IPS-15b (cell line): ENCODE measurements around the gene ATP1A2.
A peak's percentile ranks its signal among the peaks of the same experiment; 100 is the strongest.
"Not testable (repeated sequence)": the region's sequence is repeated elsewhere in the genome, so short reads cannot be mapped to it uniquely, and the experiment has no call there.

Experiments
- H3K27me3 ChIP-seq: one replicate; pipeline ENCODE4 v1.6.1; 2013; ENCODE audit warnings: low read length; ENCODE audit not compliant: control insufficient read depth, insufficient read depth
- H3K36me3 ChIP-seq: one replicate; pipeline ENCODE4 v1.6.1; 2013; ENCODE audit warnings: low read length; ENCODE audit not compliant: control insufficient read depth, insufficient read depth
- H3K4me1 ChIP-seq: one replicate; pipeline ENCODE4 v1.6.1; 2013; ENCODE audit warnings: mild to moderate bottlenecking, low read length; ENCODE audit not compliant: control insufficient read depth, insufficient read depth
- H3K4me3 ChIP-seq: one replicate; pipeline ENCODE4 v1.5.1; 2013; ENCODE audit warnings: low read depth, low read length
- H3K9ac ChIP-seq: one replicate; pipeline ENCODE4 v1.6.1; 2013; ENCODE audit warnings: low read depth, mild to moderate bottlenecking, low read length
- H3K9me3 ChIP-seq: one replicate; pipeline ENCODE4 v1.6.1; 2013; ENCODE audit warnings: mild to moderate bottlenecking, low read length; ENCODE audit not compliant: control insufficient read depth, insufficient read depth

The ATP1A2 gene

DNA sequence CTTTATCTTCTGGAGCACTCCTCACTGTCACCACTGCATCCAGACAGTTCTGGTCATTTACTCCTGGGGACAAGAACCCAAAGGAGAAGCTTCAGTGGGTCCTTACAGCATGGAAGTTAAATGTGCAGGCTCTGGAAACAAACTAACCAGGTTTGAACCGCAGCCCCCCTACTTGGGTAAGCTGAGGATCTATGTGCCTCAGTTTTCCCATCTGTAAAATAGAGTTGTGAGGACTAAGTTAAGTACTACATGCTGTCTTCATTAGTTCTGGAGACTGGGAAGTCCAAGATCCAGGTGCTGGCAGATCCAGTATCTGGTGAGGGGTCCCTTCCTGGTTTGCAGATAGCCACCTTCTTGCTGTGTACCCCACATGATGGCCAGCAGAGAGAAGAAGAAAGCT is 8.0 kb upstream of the ATP1A2 start:
- no peak overlapping the region for H3K4me3 ChIP-seq
- H3K9ac ChIP-seq, result no peak overlapping the region
- H3K27me3 ChIP-seq, result no peaks in the 10 kb centered on the region
- H3K36me3 ChIP-seq, result no peaks in the 10 kb centered on the region
- H3K9me3 ChIP-seq, result no peaks in the 10 kb centered on the region
- peaks cover 9% of the 10 kb centered on the region for H3K4me1 ChIP-seq

DNA sequence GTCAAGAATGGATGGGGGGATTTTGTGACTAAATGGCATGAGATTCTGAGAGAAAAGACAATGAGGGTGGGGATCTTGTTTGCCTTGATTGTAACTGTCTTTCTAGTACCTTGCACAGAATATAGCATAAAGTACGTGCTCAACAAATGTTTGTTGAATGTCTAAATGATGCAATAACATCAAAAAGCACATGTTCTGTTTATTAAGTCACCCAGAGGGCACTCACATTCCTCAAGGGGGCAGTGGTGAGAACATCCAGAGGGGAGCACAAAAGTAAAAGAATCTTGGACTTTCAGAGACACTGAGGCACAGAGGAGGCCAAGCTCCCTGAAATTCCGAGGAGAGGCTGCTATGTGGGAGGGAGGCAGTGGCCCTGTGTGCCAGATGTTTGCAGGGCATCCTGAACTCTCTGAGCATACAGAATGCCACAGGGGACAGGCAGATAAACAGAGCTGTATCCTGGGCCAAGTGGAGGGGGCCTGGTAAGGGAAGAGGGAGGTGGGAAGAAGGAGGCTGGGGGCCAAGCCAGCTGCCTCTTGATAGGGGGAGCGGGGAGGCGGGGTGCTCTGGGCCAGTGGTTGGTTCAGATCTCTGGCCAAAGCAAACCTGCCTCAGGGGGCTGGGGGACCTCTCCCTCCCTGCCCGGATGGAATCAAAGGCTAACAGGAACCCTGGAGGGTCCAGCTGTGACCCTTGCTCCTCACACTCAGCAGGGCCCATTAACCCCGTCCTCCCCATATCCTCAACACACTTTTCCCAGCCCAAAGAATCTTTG is 6.5 kb upstream of the ATP1A2 start:
- Histone ChIP-seq H3K4me3 (no peak overlapping the region), H3K9me3 (no peaks in the 10 kb centered on the region), H3K4me1 (peaks cover 15% of the 10 kb centered on the region), H3K27me3 (no peaks in the 10 kb centered on the region), H3K36me3 (no peaks in the 10 kb centered on the region), H3K9ac (no peak overlapping the region)

DNA sequence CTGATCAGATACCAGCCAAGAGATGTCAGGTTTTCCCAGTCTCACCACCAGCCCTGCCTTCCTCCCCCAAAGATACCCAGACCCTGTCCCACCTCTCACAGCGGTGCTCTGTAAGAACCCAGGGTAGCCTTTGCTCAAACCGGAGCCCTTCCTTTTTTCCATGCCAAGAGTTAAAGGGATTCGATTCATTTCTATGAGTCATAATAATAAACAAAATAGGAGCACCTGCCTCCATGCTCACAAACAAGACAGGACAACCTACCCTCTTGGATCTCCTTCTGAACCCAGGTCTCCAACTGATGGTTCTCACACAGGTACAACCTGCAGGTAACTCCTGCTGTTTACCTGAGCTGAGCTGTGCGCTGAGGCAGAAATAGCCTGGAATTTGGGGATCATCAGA is 5.9 kb upstream of the ATP1A2 start:
- H3K4me3 ChIP-seq, result no peak overlapping the region
- no peaks in the 10 kb centered on the region for H3K9me3 ChIP-seq
- H3K9ac ChIP-seq, result no peak overlapping the region
- no peaks in the 10 kb centered on the region for H3K27me3 ChIP-seq
- H3K36me3 ChIP-seq, result no peaks in the 10 kb centered on the region
- peaks cover 18% of the 10 kb centered on the region for H3K4me1 ChIP-seq

DNA sequence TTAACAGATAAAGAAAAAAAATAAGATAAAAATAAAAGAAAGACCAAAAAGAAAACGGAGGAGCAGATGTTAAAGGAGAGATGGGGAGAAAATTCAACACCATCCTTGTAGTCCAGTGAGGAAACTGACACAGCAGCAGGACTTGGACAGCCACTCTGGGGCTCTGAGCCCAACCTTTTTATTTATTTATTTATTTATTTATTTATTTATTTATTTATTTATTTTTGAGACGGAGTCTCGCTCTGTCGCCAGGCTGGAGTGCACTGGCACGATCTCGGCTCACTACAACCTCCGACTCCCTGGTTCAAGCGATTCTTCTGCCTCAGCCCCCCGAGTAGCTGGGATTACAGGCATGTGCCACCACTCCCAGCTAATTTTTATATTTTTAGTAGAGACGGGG is 4.1 kb upstream of the ATP1A2 start:
- H3K9ac ChIP-seq, H3K36me3 ChIP-seq, H3K4me3 ChIP-seq, H3K27me3 ChIP-seq, H3K9me3 ChIP-seq: not testable (repeated sequence)
- H3K4me1 ChIP-seq, result peaks cover 23% of the 10 kb centered on the region

DNA sequence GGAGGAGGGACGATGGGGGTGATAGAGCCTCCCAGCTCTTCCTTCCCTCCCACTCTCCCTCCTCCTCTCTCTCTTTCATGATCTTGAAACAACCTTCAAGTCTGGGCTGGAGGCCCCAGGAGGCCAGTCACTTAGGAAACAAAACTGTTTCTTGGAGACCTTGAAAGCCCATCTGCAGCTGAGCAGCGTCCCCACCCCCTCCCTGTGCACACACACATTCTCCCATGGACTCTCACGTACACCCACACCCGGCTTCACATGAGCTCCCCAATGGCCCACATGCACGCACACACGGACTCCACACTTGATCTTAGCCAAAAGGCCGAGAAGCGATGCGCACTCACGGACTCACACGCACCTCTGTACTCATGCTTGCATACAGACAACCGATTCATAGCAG is 3.2 kb upstream of the ATP1A2 start:
- Histone ChIP-seq H3K4me1 (peaks cover 31% of the 10 kb centered on the region), H3K4me3 (no peak overlapping the region), H3K9ac (no peak overlapping the region), H3K9me3 (no peaks in the 10 kb centered on the region), H3K36me3 (no peaks in the 10 kb centered on the region), H3K27me3 (no peaks in the 10 kb centered on the region)

DNA sequence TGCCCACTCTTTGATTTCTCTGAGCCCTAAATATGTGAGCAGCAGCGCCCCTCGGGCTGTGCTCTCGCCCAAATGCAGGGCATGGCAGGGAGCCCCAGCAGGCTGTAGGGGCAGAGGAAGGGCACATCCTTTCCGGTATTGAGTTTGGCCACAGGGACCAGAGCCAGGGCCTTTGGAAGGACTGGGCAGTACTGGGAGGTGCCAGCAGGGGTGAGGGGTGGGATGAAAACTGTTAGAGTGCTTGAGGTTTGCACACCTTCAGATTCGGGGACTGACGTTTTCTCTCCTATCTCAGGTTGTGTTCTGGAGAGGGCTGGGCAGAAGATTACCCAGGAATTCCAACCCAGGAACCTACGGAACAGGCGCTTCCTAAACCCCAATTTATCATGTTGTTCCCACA is 2.2 kb upstream of the ATP1A2 start:
- no peak overlapping the region for H3K4me3 ChIP-seq

DNA sequence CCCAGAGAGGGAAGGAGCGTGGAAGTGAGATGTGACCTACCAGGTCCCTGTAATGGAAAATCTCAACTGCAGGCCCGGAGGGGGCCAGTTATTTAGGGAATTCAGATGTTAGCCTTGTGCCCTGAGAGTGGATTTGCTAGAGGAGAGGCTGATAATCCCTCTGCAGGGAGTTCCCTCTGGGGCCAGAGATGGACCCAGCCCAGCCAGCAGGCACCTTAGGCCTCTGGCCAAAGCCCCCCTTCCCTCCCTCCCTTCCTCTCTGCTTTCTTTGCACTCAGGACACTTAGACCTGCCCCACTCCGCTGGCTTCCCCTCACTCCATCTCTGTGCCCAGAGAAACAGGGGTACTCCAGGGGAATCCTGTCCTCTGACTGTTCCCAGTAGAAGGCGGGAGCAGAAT is 1.5 kb upstream of the ATP1A2 start:
- no peak overlapping the region for H3K4me3 ChIP-seq
- peaks cover 36% of the 10 kb centered on the region for H3K4me1 ChIP-seq
- H3K9ac ChIP-seq, result no peak overlapping the region
- H3K9me3 ChIP-seq, result no peaks in the 10 kb centered on the region
- H3K36me3 ChIP-seq, result peaks cover 2% of the 10 kb centered on the region
- H3K27me3 ChIP-seq, result no peaks in the 10 kb centered on the region

More for the DNA sequence above, 2.2 kb upstream of the ATP1A2 start:
- Histone ChIP-seq H3K9ac (no peak overlapping the region), H3K9me3 (no peaks in the 10 kb centered on the region), H3K36me3 (peaks cover under 1% of the 10 kb centered on the region), H3K4me1 (peaks cover 36% of the 10 kb centered on the region), H3K27me3 (no peaks in the 10 kb centered on the region)

DNA sequence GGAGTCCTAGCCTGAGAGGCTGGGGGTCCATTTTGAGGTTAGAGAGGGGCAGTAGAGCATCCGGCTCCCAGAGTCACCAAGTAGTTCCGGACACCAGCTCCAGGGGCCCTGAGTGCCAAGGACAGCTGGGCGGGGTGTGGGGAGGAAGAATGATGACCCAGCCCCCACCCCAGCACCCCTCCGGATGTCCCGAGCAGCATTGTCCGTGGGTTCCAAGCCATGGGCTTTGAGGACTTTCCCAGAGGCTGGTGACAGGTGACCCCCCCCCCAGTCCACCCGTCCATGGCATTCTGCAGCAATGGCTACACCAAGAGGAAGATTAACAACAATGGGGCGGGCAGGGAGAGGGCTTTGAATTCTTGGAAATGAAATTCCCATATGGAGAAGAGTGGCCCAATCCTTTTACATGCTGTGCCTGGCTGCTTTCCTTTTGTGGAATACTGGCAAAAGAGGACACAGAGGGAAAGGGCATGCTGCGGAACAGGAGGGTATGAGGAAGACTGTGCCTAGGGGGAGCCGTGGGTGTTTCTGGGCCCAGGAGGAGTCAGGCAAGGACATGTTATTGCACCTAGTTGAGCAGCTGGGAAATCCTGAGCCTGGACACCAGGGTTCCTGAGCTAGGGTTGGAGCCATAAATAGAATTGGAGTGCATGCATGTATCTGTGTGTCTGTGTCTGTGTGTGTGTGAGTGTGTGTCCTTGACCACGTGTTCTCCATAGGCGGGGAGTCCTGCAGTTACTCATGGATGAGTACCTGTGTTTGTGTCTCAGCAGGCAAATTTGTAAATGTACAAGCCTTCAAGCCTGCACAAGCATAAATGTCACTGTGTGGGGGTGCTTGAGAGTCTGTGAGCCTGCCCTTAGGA is 956 bp downstream of the ATP1A2 start:
- Histone ChIP-seq H3K4me3 (peak overlapping the region; percentile 58), H3K9ac (no peak overlapping the region), H3K4me1 (peaks cover 27% of the 10 kb centered on the region), H3K27me3 (no peaks in the 10 kb centered on the region), H3K36me3 (peaks cover 2% of the 10 kb centered on the region), H3K9me3 (no peaks in the 10 kb centered on the region)

DNA sequence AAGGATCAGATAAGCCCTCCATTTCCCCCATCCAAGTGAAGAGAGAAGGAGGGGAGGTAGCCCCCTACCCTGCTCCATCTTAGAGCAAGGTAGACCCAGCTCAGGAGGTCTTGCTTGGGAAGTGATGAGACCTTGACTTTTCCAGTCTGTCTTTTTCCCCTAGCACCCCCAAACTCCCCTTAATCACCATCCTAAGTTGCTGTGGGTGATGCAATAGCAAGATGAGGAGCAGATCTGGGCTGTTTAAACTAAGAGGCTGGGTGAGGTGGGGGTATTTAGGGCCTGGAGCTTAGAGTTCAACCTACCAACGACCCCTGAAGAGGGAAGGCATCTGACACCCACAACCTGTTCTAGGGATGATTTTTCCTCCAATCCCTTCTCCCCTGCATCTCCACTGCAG is 1.7 kb downstream of the ATP1A2 start:
- H3K9ac ChIP-seq, result no peak overlapping the region

DNA sequence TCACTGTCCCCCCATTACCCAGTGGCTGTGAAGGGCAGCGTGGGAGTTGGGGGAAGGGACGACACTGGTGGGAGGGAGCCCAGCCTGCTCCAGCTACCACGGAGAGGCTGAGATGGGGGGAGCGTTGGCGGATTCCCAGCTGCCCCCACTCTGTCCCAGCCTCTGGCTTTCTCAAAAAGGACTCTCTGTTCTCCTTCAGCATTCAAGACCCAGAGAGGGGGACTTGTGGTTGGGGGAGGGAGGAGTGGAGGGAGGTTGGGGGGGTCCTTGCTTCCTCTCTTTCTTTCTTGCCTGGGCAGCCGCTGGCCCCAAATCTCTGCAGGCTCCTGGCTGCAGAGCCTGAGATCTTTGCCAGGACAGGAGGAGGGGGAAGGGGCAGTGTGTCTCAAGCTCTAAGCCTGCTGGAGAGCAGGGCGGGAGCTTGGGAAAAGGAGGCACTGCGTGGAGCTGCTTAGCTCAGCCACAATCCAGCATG is 2.2 kb downstream of the ATP1A2 start:
- no peaks in the 10 kb centered on the region for H3K27me3 ChIP-seq
- H3K9me3 ChIP-seq, result no peaks in the 10 kb centered on the region
- no peak overlapping the region for H3K4me3 ChIP-seq
- peaks cover 2% of the 10 kb centered on the region for H3K36me3 ChIP-seq
- no peak overlapping the region for H3K9ac ChIP-seq
- H3K4me1 ChIP-seq, result peaks cover 27% of the 10 kb centered on the region

More for the DNA sequence above, 1.7 kb downstream of the ATP1A2 start:
- H3K4me3 ChIP-seq, result peak overlapping the region; percentile 22
- no peaks in the 10 kb centered on the region for H3K27me3 ChIP-seq
- H3K9me3 ChIP-seq, result no peaks in the 10 kb centered on the region
- peaks cover 2% of the 10 kb centered on the region for H3K36me3 ChIP-seq
- peaks cover 27% of the 10 kb centered on the region for H3K4me1 ChIP-seq

DNA sequence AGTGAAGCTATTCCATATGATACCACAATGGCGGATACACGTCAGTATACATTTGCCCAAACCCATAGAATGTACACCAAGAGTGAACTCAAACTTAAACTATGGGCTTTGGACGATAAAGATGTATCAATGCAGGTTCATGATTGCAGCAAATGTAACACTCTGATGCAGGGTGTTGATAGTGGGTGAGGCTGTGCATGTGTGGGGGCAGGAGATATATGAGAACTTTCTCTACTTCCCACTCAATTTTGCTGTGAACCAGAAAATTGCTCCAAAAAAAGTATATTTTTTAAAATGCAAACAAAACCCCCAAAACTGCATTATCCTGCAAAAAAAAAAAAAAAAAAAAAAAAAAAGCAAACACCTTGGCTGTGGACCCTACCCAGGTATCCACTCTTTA is 3.4 kb downstream of the ATP1A2 start:
- Histone ChIP-seq H3K9me3 (no peaks in the 10 kb centered on the region), H3K4me1 (peaks cover 20% of the 10 kb centered on the region), H3K27me3 (no peaks in the 10 kb centered on the region), H3K9ac (no peak overlapping the region), H3K36me3 (peaks cover 2% of the 10 kb centered on the region), H3K4me3 (no peak overlapping the region)

DNA sequence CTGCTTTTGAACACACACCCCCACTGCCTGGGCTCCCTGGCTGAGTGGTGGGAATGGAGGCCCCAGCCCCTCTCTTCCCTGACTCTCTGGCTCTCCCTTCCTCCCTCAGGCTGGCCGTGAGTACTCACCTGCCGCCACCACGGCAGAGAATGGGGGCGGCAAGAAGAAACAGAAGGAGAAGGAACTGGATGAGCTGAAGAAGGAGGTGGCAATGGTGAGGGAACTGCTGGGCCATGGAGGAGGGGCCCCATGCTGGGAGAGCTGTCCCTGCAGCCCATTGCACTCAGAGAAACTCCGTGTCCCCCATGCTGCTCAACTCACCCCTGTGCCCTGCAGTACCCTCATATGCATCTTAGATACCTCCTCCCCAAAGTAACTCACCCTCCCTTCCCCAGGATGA is 5.2 kb downstream of the ATP1A2 start:
- Histone ChIP-seq H3K36me3 (peaks cover 14% of the 10 kb centered on the region), H3K27me3 (no peaks in the 10 kb centered on the region), H3K4me1 (peaks cover 13% of the 10 kb centered on the region), H3K9ac (no peak overlapping the region), H3K9me3 (no peaks in the 10 kb centered on the region), H3K4me3 (no peak overlapping the region)
